ENCODE measurements around the gene ST14. TPM values are rescaled to one million over a fixed set of nuclear protein-coding genes. Genes with fewer than 3 reads are reported as not detected.

Gene ST14
- total and polyA plus RNA-seq, 12 donors: 0.17 to 41.0 (median 10.4) TPM

GRCh38 chr11:130199792-130200191 is 40.2 kb downstream of the ST14 start:
- Histone ChIP-seq H3K4me1 (replicated peaks in 1 of 2) (no peaks in the 10 kb centered on the region), H3K4me3 (no peak overlapping the region), H3K27me3 (no peaks in the 10 kb centered on the region), H3K9me3 (replicated peaks in 1 of 3) (no peaks in the 10 kb centered on the region), H3K27ac (no peak overlapping the region), H3K36me3 (replicated peaks in 1 of 2) (no peaks in the 10 kb centered on the region)
- WGBS, 4 donors: 87 to 96% (median 89%) methylated on average over 7 to 12 of the region's 12 CpGs
- intact Hi-C loops (cut with DNase I): no loop called here
- no peak for TF ChIP-seq POLR2A (IDR thresholded peaks at IDR 0.05)
- no peak for TF ChIP-seq CTCF (IDR thresholded peaks at IDR 0.05)
- no peak for DNase-seq

GRCh38 chr11:130201026-130201425 is 41.4 kb downstream of the ST14 start:
- H3K4me1 ChIP-seq (replicated peaks in 1 of 2): no peaks in the 10 kb centered on the region
- H3K4me3 ChIP-seq: no peak overlapping the region
- DNase-seq: no peak
- H3K27ac ChIP-seq: no peak overlapping the region
- H3K9me3 ChIP-seq (replicated peaks in 1 of 3): no peaks in the 10 kb centered on the region
- no peaks in the 10 kb centered on the region for H3K36me3 ChIP-seq (replicated peaks in 1 of 2)
- intact Hi-C loops (cut with DNase I): no loop called here
- TF ChIP-seq POLR2A (IDR thresholded peaks at IDR 0.05) (no peak), CTCF (IDR thresholded peaks at IDR 0.05) (no peak)
- H3K27me3 ChIP-seq: no peaks in the 10 kb centered on the region
- WGBS, 4 donors: 88 to 97% (median 95%) methylated on average over 5 to 7 of the region's 7 CpGs; no CpG with 5 or more reads in 1 of the 4 donors

GRCh38 chr11:130202009-130202817 is 42.6 kb downstream of the ST14 start:
- no peak for DNase-seq
- TF ChIP-seq POLR2A (IDR thresholded peaks at IDR 0.05) (no peak), CTCF (IDR thresholded peaks at IDR 0.05) (no peak)
- Histone ChIP-seq H3K27ac (no peak overlapping the region), H3K27me3 (no peaks in the 10 kb centered on the region), H3K4me1 (replicated peaks in 1 of 2) (no peaks in the 10 kb centered on the region), H3K4me3 (no peak overlapping the region), H3K9me3 (replicated peaks in 1 of 3) (no peaks in the 10 kb centered on the region), H3K36me3 (replicated peaks in 1 of 2) (no peaks in the 10 kb centered on the region)
- intact Hi-C loops (cut with DNase I): no loop called here
- WGBS, 4 donors: 54 to 85% (median 79%) methylated on average over 6 to 12 of the region's 12 CpGs

- Histone ChIP-seq H3K4me3 (no peak overlapping the region), H3K4me1 (replicated peaks in 1 of 2) (no peaks in the 10 kb centered on the region), H3K9me3 (replicated peaks in 1 of 3) (no peaks in the 10 kb centered on the region), H3K27me3 (no peaks in the 10 kb centered on the region), H3K27ac (no peak overlapping the region), H3K36me3 (replicated peaks in 1 of 2) (no peaks in the 10 kb centered on the region)
- no peak for DNase-seq
- no peak for TF ChIP-seq CTCF (IDR thresholded peaks at IDR 0.05)
- no peak for TF ChIP-seq POLR2A (IDR thresholded peaks at IDR 0.05)
- WGBS, 4 donors: 81 to 89% (median 84%) methylated on average over 21 to 25 of the region's 25 CpGs
- intact Hi-C loops (cut with DNase I): no loop called here
Measured at GRCh38 chr11:130202818-130203689, 43.5 kb downstream of the ST14 start.

Measured in adrenal gland (tissue), 12 donors.